Activated CD4-positive, alpha-beta T cell treated with anti-CD3 and anti-CD28 coated beads, Interleukin-2, amount 50 U/mL, for 4 hours (primary cell): ENCODE results near the gene POLDIP2.

Source experiments
- DNase-seq, 2 experiments: peaks; one replicate each; pipeline ENCODE4 v3.0.0-alpha.2; 2020

Gene POLDIP2

GRCh38 chr17:28335201-28335958, 21.9 kb downstream of the POLDIP2 start, which contains the start of the genes IFT20 and TNFAIP1:
TSS of gene IFT20 (minus strand) at chr17:28335472. CDS start at chr17:28331985, 3,487 bp downstream.
TSS of gene TNFAIP1 (plus strand) at chr17:28335761. CDS start at chr17:28339522, 3,761 bp downstream.
- DNase-seq, result peak; percentile 96 to 97

GRCh38 chr17:28334666-28335200, 22.6 kb downstream of the POLDIP2 start:
- no peak for DNase-seq

DNA sequence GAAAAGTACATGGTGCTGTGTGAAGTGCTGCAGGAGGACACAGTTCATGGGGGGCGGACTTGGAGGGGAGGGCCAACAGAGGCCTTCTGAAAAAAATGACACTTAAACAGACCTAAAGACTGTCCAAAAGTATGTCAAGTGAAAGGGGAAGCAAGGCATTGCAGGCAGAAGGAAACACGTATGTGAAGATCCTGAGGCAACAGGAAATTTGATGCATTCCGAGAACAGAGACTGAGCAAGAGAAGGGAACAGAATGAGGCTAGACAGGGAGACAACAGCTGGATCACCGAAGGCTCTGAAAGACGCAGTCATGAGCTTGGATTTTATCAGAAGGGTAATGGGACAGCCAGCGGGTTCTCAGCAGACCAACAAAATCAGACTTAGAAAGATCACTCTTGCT, 23.2 kb downstream of the POLDIP2 start:
- DNase-seq, result no peak

GRCh38 chr17:28333083-28333746, 24.1 kb downstream of the POLDIP2 start:
- no peak for DNase-seq

DNA sequence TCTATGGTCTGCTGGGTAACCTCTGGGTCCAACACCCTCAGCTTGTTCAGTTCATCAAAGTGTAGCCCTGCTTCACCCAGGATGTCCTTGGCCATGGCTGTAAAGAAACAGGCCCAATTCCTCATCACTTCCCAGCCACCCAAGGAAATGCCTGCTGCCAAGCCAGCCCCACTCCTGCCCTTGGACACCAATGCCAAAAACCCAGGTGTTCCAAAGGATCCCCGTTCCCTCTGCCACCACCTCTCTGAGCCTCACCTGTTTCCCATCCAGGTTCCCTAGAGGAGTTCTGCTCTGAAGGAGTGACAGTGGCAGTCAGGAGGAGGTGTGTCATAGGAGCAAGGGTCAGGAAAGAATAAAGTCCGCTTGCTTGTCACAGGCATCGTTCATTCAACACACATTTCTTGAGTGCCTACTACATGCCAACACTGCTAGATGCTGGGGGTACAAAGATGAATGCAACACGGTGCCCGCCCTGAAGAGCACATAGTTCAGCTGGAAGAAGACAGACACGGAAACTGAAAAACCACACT, 25.4 kb downstream of the POLDIP2 start:
- DNase-seq, result no peak

DNA sequence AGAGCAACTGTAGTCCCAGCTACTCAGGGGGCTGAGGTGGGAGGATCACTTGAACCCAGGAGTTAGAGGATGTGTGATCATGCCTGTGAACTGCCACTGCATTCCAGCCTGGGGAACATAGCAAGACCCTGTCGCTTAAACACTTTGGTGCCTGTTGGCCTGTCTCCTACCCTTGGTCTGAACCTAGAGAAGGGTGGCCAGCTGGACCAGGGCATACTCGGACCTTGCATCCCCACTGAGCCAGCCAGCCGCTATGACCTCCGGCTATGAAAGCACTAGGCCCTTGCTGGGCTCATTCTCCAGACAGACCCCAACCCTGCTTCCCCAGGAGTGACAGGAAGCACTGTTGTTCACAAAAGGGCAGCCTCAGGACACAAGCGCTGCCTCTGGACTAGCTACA, 26.7 kb downstream of the POLDIP2 start:
- DNase-seq, result no peak

DNA sequence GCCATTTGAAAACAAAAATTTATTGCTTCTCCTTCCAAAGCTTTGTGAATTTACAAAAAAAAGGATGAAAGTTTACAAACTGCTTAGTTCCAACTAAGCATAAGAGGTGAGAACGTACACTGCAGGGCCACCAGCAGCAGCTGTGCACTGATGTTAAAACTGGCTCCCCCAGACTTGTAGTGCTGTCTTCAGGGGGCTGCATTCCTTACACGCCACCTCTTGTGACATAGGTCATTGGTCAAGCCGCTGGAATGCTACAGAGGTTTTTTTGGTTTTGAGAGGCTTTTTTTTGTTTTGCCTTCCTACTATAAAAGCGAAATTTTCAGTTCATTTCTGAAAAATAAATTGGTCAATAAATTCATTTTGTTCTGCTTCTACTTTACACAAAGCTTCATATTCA, 29.0 kb downstream of the POLDIP2 start:
- DNase-seq, result no peak

DNA sequence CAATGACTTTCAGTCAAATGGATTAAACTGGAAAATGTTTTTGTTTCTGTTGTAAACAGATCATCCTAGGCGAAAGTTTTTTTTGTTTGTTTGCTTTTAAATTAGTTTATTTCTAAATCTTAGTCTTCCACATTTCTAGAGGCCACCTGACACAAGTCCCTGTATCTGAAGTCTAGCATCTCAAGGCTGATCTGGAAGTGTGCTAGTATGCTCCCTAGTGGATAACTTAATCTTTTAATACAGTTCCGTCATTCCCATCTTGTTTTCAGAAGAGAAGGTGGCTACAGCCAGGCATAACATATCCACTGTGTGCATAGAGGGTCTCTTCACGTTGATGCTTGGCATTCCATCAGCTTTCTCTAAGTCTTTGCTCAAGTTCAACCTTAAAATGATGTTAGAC, 29.6 kb downstream of the POLDIP2 start:
- DNase-seq, result no peak

GRCh38 chr17:28327031-28327607, 30.2 kb downstream of the POLDIP2 start:
- no peak for DNase-seq

GRCh38 chr17:28326114-28326513, 31.2 kb downstream of the POLDIP2 start:
- DNase-seq, result no peak

DNA sequence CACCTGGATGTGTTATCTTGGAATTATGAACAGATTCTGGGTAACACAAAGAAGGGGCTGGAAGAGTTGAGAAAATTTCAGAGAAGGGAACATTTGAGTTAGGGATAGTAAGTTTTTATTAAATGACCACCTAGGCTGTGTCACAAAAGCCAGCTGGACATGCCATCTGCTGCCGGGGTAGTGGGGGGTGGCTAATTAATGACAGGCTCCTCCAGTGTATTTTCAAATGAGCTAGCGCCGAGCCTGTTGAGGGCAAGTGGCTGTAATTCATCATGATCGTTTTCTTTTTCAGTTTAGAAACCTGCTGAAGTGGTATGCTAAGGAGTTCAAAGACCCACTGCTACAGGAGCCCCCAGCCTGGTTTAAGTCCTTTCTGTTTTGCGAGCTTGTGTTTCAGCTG, 32.1 kb downstream of the POLDIP2 start:
- no peak for DNase-seq

DNA sequence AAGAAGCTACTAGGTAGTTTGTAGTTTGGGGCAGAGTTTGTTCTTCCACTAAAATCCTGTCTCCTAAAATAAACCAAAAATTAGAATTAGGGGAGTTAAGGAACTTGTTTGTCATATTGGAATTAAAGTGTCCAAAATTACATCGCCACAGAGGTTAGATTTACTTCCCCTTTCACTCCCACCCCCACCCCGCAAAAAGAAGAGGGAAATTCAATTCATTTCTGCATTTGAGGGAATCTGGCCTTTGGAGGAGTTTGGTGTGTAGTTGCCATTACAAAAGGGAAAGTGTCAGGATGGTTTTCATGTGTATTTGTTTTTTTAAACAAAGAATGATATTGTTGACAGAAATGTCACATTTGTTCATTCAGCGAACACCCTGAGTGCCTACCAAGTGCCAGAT, 32.5 kb downstream of the POLDIP2 start:
- DNase-seq, result no peak

DNA sequence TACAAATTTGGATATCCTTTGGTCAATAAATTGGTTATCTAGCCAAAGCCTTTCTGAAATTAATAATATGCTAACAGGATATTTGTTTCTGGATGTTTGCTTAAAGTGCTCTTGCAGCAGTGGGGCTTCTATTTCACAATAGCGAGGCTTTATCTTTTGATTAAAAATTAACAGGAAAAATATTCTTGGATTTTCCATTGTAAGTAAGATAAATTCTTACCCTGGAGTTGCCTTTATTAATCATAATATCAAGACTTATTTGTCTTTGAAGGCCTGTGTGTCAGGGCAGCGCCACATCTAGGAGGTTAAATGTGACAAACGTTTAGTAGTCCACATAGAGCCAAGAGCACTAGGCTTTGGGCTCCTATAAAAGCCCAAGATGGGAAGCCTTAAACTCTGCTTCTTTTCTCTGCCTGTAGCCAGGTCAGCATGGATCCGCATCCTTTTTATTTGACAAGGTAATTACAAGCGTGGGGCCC, 33.0 kb downstream of the POLDIP2 start:
- no peak for DNase-seq

DNA sequence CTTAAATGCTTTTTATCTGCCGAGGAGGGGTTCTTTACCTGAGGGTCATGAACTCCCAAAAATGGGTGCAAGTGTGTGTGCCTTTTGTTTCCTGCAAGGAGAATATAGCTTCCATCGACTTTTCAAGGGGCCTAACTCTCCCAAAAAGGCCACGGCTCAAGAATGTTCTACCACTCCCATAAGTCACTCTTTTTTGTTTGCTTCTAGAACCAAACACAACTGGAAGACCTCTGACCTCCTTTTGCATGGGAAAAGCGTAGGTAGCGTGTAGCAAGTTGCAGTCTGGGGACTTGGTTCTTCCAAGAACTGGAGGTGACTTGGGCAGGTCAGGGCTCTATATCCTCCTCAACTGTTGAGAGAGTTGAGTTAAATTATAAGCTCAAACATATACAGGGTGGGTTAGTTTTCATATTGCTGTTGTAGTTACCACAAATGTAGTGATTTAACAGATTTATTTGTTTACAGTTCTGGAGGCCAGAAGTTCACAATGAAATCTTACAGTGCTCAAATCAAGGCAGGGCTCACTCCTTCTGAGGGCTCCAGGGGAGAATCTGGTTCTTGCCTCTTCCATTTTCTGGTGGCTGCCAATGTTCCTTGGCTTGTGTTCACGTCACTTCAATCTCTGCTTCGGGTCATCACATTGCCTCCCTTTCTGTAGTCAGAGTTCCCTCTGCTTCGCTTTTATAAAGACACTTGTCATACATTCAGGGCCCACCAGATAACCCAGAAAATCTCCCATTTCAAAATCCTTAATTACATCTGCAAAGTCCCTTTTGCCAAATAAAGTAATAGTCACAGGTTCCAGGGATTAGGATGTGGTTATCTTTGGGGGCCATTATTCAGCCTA, 36.9 kb downstream of the POLDIP2 start:
- DNase-seq, result no peak

DNA sequence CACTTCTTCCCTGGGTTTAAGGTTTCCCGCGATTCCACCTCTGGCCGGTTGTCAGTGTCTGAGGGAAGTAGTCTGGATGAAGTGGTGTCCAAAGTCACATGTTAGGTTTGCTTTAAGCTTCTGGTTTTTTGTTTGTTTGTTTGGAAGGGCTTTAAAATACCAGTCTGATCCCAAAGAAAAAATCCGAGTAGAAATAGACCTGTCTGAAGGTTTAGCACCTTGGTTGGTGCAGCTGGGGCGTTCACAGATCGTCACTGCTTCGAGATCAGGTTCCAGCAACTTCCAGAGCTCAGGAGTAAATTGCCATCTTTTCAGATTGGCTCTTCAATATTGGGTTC, 37.8 kb downstream of the POLDIP2 start:
- no peak for DNase-seq

GRCh38 chr17:28318759-28319597, 38.3 kb downstream of the POLDIP2 start, which contains the start of gene TMEM97:
TSS of gene TMEM97 (plus strand) at chr17:28319200. CDS start at chr17:28319240, 40 bp downstream.
- peak; percentile 95 to 96 for DNase-seq

- DNase-seq, result no peak
Observed at GRCh38 chr17:28317966-28318758, 39.2 kb downstream of the POLDIP2 start.

DNA sequence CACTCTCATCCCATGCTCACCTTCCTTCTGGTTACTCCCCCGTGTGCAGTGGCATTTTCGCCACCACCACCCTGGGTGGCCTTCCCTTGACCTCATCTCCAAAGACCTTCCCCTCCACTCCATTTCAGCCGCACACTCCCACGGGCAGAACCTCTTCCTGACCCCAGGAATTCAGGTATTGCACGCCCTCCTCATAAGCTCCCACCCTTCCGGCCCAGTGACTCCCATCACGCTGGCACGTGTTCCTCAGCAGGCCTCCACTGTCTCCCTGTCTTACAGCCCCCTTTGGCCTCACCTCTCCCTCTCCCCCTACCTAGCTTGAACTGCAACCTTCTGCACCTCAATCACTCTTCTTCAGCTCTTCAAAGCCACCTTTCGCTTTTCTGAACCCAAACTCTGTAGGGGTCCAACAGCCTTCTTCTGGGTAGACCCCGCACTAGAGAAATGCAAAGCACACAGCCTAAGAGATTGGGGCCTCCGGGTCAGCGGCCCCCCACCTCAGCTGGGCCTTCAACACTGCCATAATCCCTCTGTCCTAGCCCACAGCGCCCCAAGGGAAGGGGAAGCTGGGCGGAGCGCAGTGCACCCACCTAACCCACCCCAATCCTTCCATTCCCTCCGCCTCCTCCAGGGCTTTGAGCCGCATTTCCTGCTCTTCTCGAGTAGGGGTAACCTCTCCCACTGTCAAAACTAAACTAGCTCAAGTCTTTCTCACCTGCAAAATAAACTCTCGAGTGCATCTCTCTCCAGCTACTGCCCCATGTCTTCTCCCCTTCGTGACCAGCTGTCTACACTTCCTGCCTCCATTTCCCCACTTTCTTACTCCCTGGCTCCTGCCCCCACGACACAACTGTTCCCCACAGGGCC, 40.0 kb downstream of the POLDIP2 start:
- DNase-seq, result no peak
